Osteocyte (in vitro differentiated cells): ENCODE results near the gene SAPCD1. TPM values are rescaled to one million over a fixed set of nuclear protein-coding genes. Genes with fewer than 3 reads are reported as not detected.

Experiments used
- DNase-seq: peaks from one replicate; pipeline ENCODE4 v3.0.0; 2021; ENCODE audit warnings: mixed read lengths; ENCODE audit not compliant: unreplicated experiment; ENCODE audit errors: extremely low spot score
- H3K27ac Mint-ChIP-seq: one replicate; pipeline ENCODE4 v1.8.0; 2021; ENCODE audit warnings: mild to moderate bottlenecking, mixed read lengths; ENCODE audit not compliant: unreplicated experiment
- H3K27me3 Mint-ChIP-seq: one replicate; pipeline ENCODE4 v1.8.0; 2021; ENCODE audit warnings: mixed read lengths; ENCODE audit not compliant: unreplicated experiment
- H3K36me3 Mint-ChIP-seq: one replicate; pipeline ENCODE4 v1.8.0; 2021; ENCODE audit warnings: mixed read lengths; ENCODE audit not compliant: unreplicated experiment
- H3K4me1 Mint-ChIP-seq: one replicate; pipeline ENCODE4 v1.8.0; 2021; ENCODE audit warnings: mixed read lengths; ENCODE audit not compliant: unreplicated experiment
- H3K4me3 Mint-ChIP-seq: one replicate; pipeline ENCODE4 v1.8.0; 2021; ENCODE audit warnings: mild to moderate bottlenecking, moderate library complexity, mixed read lengths; ENCODE audit not compliant: unreplicated experiment
- H3K9me3 Mint-ChIP-seq: one replicate; pipeline ENCODE4 v1.8.0; 2021; ENCODE audit warnings: mixed read lengths; ENCODE audit not compliant: unreplicated experiment
- total RNA-seq: library from RNA; stranded (reverse); gene quantifications from 2 replicates; pipeline ENCODE4 v1.2.1, GENCODE V29; 2021
- TF ChIP-seq, protein P1 (sequence below): fragments of 200-600 bp; sonication (generic); IDR thresholded peaks from 2 replicates; pipeline ENCODE4 v1.5.0; 2021; ENCODE audit warnings: antibody characterized with exemption, mild to moderate bottlenecking, moderate library complexity

The SAPCD1 gene
- total RNA-seq, 1 donor from 2014 or later, result 3.4 TPM

DNA sequence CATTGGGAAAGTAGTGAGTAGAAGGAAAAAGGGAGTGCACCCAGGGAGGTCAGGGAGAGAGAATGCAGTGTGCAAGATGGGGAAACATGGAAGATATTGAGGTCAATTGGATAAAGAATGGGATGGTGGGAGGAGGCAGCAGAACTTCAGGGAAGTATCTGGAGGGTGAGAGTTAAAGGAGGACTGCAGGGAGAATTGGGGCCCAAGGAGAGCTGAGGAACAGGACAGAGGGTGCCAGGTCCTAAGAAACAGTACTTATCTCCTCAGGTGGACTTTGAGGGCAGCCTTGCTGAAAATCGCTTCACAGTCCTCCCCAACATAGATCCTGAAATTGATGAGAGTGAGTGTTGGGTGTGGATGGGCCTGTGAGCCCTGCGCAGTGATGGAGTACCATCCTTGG lies 4.2 kb upstream of the SAPCD1 start:
- Mint-ChIP-seq H3K9me3 (no peaks in the 10 kb centered on the region), H3K36me3 (peaks cover 13% of the 10 kb centered on the region), H3K27ac (no peak overlapping the region), H3K4me1 (peaks cover under 1% of the 10 kb centered on the region), H3K4me3 (no peak overlapping the region), H3K27me3 (no peaks in the 10 kb centered on the region)
- TF ChIP-seq, protein P1, sequence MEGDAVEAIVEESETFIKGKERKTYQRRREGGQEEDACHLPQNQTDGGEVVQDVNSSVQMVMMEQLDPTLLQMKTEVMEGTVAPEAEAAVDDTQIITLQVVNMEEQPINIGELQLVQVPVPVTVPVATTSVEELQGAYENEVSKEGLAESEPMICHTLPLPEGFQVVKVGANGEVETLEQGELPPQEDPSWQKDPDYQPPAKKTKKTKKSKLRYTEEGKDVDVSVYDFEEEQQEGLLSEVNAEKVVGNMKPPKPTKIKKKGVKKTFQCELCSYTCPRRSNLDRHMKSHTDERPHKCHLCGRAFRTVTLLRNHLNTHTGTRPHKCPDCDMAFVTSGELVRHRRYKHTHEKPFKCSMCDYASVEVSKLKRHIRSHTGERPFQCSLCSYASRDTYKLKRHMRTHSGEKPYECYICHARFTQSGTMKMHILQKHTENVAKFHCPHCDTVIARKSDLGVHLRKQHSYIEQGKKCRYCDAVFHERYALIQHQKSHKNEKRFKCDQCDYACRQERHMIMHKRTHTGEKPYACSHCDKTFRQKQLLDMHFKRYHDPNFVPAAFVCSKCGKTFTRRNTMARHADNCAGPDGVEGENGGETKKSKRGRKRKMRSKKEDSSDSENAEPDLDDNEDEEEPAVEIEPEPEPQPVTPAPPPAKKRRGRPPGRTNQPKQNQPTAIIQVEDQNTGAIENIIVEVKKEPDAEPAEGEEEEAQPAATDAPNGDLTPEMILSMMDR, result no peak
- DNase-seq, result no peak

DNA sequence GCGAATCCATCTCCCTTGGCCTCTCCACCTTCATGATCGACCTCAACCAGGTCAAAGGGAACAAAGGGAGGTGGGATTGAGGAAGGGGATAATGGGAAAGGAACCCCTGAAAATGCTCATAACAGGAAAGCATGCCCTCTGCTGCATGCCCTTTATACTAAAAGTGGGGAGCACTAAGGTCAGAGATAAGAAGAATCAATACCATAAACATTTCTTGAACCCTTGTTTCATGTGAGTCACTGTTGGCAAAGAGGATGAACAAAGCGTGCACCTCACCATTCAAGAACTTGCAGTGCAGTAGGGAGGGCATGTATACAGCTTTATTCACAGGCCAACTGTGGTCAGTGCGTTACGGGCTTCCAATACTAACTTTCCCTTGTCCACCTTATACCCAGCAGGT lies 1.7 kb upstream of the SAPCD1 start:
- H3K9me3 Mint-ChIP-seq, result no peaks in the 10 kb centered on the region
- peaks cover 6% of the 10 kb centered on the region for H3K4me1 Mint-ChIP-seq
- no peak overlapping the region for H3K4me3 Mint-ChIP-seq
- DNase-seq, result no peak
- no peaks in the 10 kb centered on the region for H3K27me3 Mint-ChIP-seq
- no peak overlapping the region for H3K27ac Mint-ChIP-seq
- TF ChIP-seq, protein P1, result no peak
- H3K36me3 Mint-ChIP-seq, result peaks cover 13% of the 10 kb centered on the region

DNA sequence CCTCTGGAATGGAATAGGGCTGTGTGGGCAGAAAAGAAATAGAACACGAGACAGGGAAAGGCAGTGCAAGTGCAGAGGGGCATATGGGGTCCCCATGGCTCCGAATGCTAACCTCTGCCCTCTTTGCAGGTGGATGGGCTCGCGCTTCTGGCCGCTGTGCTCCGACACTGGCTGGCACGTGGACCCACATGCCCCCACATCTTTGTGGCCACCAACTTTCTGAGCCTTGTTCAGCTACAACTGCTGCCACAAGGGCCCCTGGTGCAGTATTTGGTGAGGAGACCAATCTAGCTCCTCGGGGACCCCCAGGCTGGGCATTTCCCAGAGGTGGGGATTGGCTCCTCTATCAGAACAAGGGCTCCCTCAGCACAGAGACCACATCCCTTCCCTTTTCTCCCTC lies 1.1 kb upstream of the SAPCD1 start:
- H3K27me3 Mint-ChIP-seq, result no peaks in the 10 kb centered on the region
- no peak overlapping the region for H3K4me3 Mint-ChIP-seq
- no peak for DNase-seq
- H3K27ac Mint-ChIP-seq, result no peak overlapping the region
- peaks cover 6% of the 10 kb centered on the region for H3K4me1 Mint-ChIP-seq
- TF ChIP-seq, protein P1, result no peak
- H3K36me3 Mint-ChIP-seq, result peaks cover 13% of the 10 kb centered on the region
- H3K9me3 Mint-ChIP-seq, result no peaks in the 10 kb centered on the region

DNA sequence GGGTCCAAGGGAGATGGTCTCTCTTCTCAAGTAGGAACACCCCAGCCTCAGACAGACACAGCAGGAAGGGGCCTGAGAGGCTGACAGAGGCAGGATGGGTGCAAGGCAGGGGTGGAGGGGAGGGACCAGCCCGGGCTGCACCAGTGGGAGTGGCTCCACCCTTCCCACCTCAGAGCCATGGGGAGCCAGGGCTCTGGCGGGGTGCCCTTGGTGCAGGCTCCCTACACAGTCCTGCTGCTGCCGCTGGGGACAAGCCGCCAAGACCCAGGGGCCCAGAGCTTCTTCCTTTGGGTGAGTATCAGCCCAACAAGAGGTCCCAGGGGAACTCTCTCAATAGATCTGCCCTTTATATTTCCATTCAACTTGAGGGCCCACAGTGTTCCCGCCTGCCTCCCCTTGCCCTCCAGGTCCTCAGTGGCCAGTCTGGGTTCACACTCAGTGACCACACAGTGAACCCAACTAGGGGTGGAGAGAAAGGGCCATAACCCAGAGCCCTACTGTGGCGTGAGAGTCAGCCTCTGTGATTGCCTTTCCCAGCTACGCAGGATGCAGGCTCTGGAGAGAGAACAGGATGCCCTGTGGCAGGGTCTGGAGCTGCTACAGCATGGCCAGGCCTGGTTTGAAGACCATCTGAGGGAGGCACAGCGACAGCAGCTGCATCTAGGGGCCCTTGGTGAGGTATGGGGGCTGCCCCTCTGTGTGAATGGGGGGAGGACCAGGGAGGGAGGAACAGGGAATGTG lies 592 bp downstream of the SAPCD1 start:
- Mint-ChIP-seq H3K27me3 (no peaks in the 10 kb centered on the region), H3K36me3 (peaks cover 13% of the 10 kb centered on the region), H3K4me1 (peaks cover 6% of the 10 kb centered on the region), H3K4me3 (no peak overlapping the region), H3K9me3 (no peaks in the 10 kb centered on the region), H3K27ac (peak overlapping the region; percentile 2)
- DNase-seq, result no peak
- TF ChIP-seq, protein P1, result no peak

DNA sequence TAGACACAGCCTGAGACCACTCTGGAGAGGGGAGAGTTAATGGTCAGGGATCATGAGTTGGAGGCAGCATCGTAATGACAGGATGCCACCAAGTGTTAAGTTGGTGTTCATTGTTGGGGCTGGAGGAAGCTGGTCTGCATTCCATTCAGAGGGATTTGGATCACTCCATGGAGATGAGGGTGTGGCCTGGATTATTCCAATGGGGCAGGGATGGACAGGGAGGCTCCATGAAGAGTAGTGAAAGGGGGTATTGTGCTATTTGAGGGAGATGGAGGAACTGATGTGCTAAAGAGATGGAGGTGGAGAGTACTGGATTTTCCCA lies 1.1 kb downstream of the SAPCD1 start:
- peak overlapping the region; percentile 2 for H3K27ac Mint-ChIP-seq
- DNase-seq, result no peak
- TF ChIP-seq, protein P1, result no peak
- H3K4me1 Mint-ChIP-seq, result peaks cover 6% of the 10 kb centered on the region
- no peaks in the 10 kb centered on the region for H3K9me3 Mint-ChIP-seq
- peaks cover 13% of the 10 kb centered on the region for H3K36me3 Mint-ChIP-seq
- H3K27me3 Mint-ChIP-seq, result no peaks in the 10 kb centered on the region
- no peak overlapping the region for H3K4me3 Mint-ChIP-seq
